H1 (cell line): Measurements from ENCODE around the gene IL22RA2. TPM values are rescaled to one million over a fixed set of nuclear protein-coding genes. Genes with fewer than 3 reads are reported as not detected.

Source experiments
- CTCF ChIA-PET: fragments of 300-600 bp; sonication (Branson Sonifier 250); formaldehyde crosslinking; loops from one replicate; lab custom pipeline; 2021; ENCODE audit not compliant: partially characterized antibody; lab: Charles Lee
- POLR2A ChIA-PET: fragments of 300-600 bp; sonication (Branson Sonifier 250); formaldehyde crosslinking; loops from one replicate; lab custom pipeline; 2021; ENCODE audit warnings: inconsistent platforms; ENCODE audit not compliant: partially characterized antibody; lab: Charles Lee
- DNase-seq, 2 experiments: peaks; one replicate each; pipeline versions ENCODE4 v3.0.0 to v3.0.0-alpha.2; 2010 to 2022; ENCODE audit warnings: low spot score in 2 of 2, low read depth in 1 of 2, mixed read lengths in 1 of 2
- FAIRE-seq: peaks from 2 replicates; lab custom pipeline; 2011; peaks lifted over from hg19 to GRCh38; lab: Jason Lieb, UNC
- H2AFZ ChIP-seq: 2 replicates; pipeline ENCODE4 v1.8.1; 2012; ENCODE audit warnings: low read length, inconsistent platforms
- H2AK5ac ChIP-seq: 2 replicates; pipeline ENCODE4 v1.6.1; 2013; ENCODE audit warnings: low read depth, low read length
- H2BK120ac ChIP-seq: replicated peaks from 2 replicates; pipeline ENCODE3; 2013; ENCODE audit warnings: low read depth, low read length, inconsistent platforms
- H2BK12ac ChIP-seq: 2 replicates; pipeline ENCODE4 v1.6.1; 2013; ENCODE audit warnings: low read depth, low read length
- H2BK15ac ChIP-seq: 2 replicates; pipeline ENCODE4 v1.6.1; 2013; ENCODE audit warnings: low read length
- H2BK20ac ChIP-seq: 2 replicates; pipeline ENCODE4 v1.6.1; 2013; ENCODE audit warnings: low read length
- H2BK5ac ChIP-seq: 2 replicates; pipeline ENCODE4 v1.6.1; 2013; ENCODE audit warnings: low read depth, low read length
- H3K14ac ChIP-seq: 2 replicates; pipeline ENCODE4 v1.6.1; 2013; ENCODE audit warnings: inconsistent platforms; ENCODE audit not compliant: insufficient read length
- H3K18ac ChIP-seq: 2 replicates; pipeline ENCODE4 v1.6.1; 2013; ENCODE audit warnings: low read length; ENCODE audit errors: extremely low read depth
- H3K23ac ChIP-seq: 2 replicates; pipeline ENCODE4 v1.6.1; 2013; ENCODE audit warnings: inconsistent platforms; ENCODE audit not compliant: insufficient read length
- H3K23me2 ChIP-seq: 2 replicates; pipeline ENCODE4 v1.6.1; 2013; ENCODE audit warnings: low read depth, low read length
- H3K27ac ChIP-seq: 2 replicates; pipeline ENCODE4 v1.6.1; 2011; ENCODE audit warnings: low read depth, low read length, inconsistent platforms
- H3K27me3 ChIP-seq, 4 experiments: replicated peaks in 1 of 4; 1 replicate in 1 of 4; 2 replicates in 3 of 4; pipeline versions ENCODE4 v1.6.1 to v1.8.1; 2011 to 2013; ENCODE audit warnings: low read length in 3 of 4, mild to moderate bottlenecking in 3 of 4, inconsistent platforms in 2 of 4, mixed read lengths in 2 of 4, moderate library complexity in 1 of 4; ENCODE audit not compliant: control insufficient read depth in 3 of 4, insufficient read depth in 3 of 4; ENCODE audit errors: extremely low read depth in 1 of 4
- H3K36me3 ChIP-seq, 4 experiments: 2 replicates each; pipeline versions ENCODE4 v1.6.1 to v1.8.1; 2011 to 2013; ENCODE audit warnings: mild to moderate bottlenecking in 4 of 4, low read length in 3 of 4, moderate library complexity in 2 of 4, control low read depth in 1 of 4, inconsistent platforms in 1 of 4; ENCODE audit not compliant: insufficient read depth in 4 of 4, control insufficient read depth in 2 of 4
- H3K4ac ChIP-seq: replicated peaks from 2 replicates; pipeline ENCODE3; 2013; ENCODE audit warnings: low read length, low read depth, mixed read lengths, inconsistent platforms; ENCODE audit not compliant: insufficient read length
- H3K4me1 ChIP-seq, 4 experiments: replicated peaks in 1 of 4; 1 replicate in 1 of 4; 2 replicates in 3 of 4; pipeline versions ENCODE4 v1.6.1 to v1.8.1; 2011 to 2013; ENCODE audit warnings: low read length in 3 of 4, inconsistent platforms in 2 of 4, mixed read lengths in 1 of 4; ENCODE audit not compliant: insufficient read depth in 4 of 4, control insufficient read depth in 3 of 4
- H3K4me2 ChIP-seq, 2 experiments: 2 replicates each; pipeline versions ENCODE4 v1.6.1 to v1.8.1; 2011 to 2013; ENCODE audit warnings: low read depth in 2 of 2, low read length in 2 of 2, control low read depth in 1 of 2, inconsistent platforms in 1 of 2, mild to moderate bottlenecking in 1 of 2; ENCODE audit not compliant: insufficient read depth in 1 of 2
- H3K4me3 ChIP-seq, 4 experiments: fragments of 200-600, 300-600 bp in 1 of 4; sonication (generic), shearing (Covaris generic), sonication (Bioruptor Twin) in 1 of 4; 2 replicates each; pipeline versions ENCODE4 v1.5.1 to v1.8.1; 2011 to 2016; ENCODE audit warnings: low read length in 4 of 4, low read depth in 3 of 4, control low read depth in 2 of 4, inconsistent platforms in 2 of 4, mild to moderate bottlenecking in 2 of 4, mixed read lengths in 1 of 4, moderate library complexity in 1 of 4; ENCODE audit not compliant: insufficient read depth in 2 of 4; ENCODE audit errors: extremely low read depth in 1 of 4
- H3K56ac ChIP-seq: replicated peaks from 2 replicates; pipeline ENCODE3; 2013; ENCODE audit warnings: low read depth, mild to moderate bottlenecking, mixed read lengths, low read length, inconsistent platforms; ENCODE audit not compliant: insufficient read length
- H3K79me1 ChIP-seq: 2 replicates; pipeline ENCODE4 v1.6.1; 2013; ENCODE audit warnings: low read depth, low read length, control low read depth
- H3K79me2 ChIP-seq, 2 experiments: 2 replicates each; pipeline versions ENCODE4 v1.6.1 to v1.8.1; 2012 to 2013; ENCODE audit warnings: low read length in 2 of 2, mild to moderate bottlenecking in 2 of 2, inconsistent platforms in 1 of 2; ENCODE audit not compliant: insufficient read depth in 2 of 2, control insufficient read depth in 1 of 2
- H3K9ac ChIP-seq, 4 experiments: replicated peaks in 1 of 4; 1 replicate in 1 of 4; 2 replicates in 3 of 4; pipeline versions ENCODE4 v1.6.1 to v1.8.1; 2011 to 2013; ENCODE audit warnings: low read depth in 3 of 4, low read length in 3 of 4, control low read depth in 2 of 4, mild to moderate bottlenecking in 2 of 4, moderate library complexity in 2 of 4, inconsistent platforms in 1 of 4; ENCODE audit errors: extremely low read depth in 1 of 4
- H3K9me3 ChIP-seq, 2 experiments: 2 replicates each; pipeline versions ENCODE4 v1.6.1 to v1.8.1; 2012 to 2013; ENCODE audit warnings: mild to moderate bottlenecking in 2 of 2, moderate library complexity in 2 of 2, control low read depth in 1 of 2, inconsistent platforms in 1 of 2, low read depth in 1 of 2, low read length in 1 of 2, mixed read lengths in 1 of 2; ENCODE audit not compliant: insufficient read depth in 2 of 2
- H4K20me1 ChIP-seq, 2 experiments: replicated peaks in 1 of 2; 2 replicates each; pipeline versions ENCODE3 to v1.8.1; 2011 to 2013; ENCODE audit warnings: inconsistent platforms in 2 of 2, low read length in 2 of 2, mild to moderate bottlenecking in 1 of 2; ENCODE audit not compliant: insufficient read depth in 2 of 2, control insufficient read depth in 1 of 2
- H4K5ac ChIP-seq: 2 replicates; pipeline ENCODE4 v1.6.1; 2013; ENCODE audit warnings: low read length, low read depth, mixed read lengths, inconsistent platforms; ENCODE audit not compliant: insufficient read length
- H4K8ac ChIP-seq: 2 replicates; pipeline ENCODE4 v1.8.0; 2013; ENCODE audit warnings: mild to moderate bottlenecking, moderate library complexity, low read length, inconsistent platforms; ENCODE audit not compliant: insufficient read depth; ENCODE audit errors: extremely low read depth
- H4K91ac ChIP-seq: replicated peaks from 2 replicates; pipeline ENCODE3; 2013; ENCODE audit warnings: low read length, mixed read lengths, inconsistent platforms; ENCODE audit not compliant: insufficient read length
- CBX8 ChIP-seq: fragments of 300-800, 300-1000 bp; sonication (generic); IDR thresholded peaks from 2 replicates; pipeline ENCODE4 v1.7.1; 2016; ENCODE audit warnings: low read depth, low read length, borderline replicate concordance
- SP2 ChIP-seq: IDR thresholded peaks from 2 replicates; pipeline ENCODE4 v1.6.1; 2012; ENCODE audit warnings: mild to moderate bottlenecking, low read length, inconsistent platforms
- TEAD4 ChIP-seq: IDR thresholded peaks from 2 replicates; pipeline ENCODE4 v1.6.1; 2012; ENCODE audit warnings: low read depth, low read length, inconsistent platforms, mixed read lengths
- WGBS, 2 experiments: shearing (Covaris generic) in 1 of 2; methylation state at CpG; one replicate each; pipeline versions ENCODE4 v1.1.6 to v1.1.7; 2013 to 2015; ENCODE audit warnings: low lambda C conversion rate in 2 of 2, mixed read lengths in 2 of 2, inconsistent platforms in 1 of 2, low coverage in 1 of 2, missing lambda C conversion rate in 1 of 2; ENCODE audit not compliant: insufficient replicate concordance in 2 of 2, insufficient coverage in 1 of 2, insufficient read length in 1 of 2; ENCODE audit errors: extremely low coverage in 1 of 2, missing lambda C conversion rate in 1 of 2; 5-methylcytosine and 5-hydroxymethylcytosine counted together
- polyA plus RNA-seq, 7 experiments: library from polyadenylated mRNA; depleted of rRNA in 3 of 7; stranded (reverse) in 5 of 7; unstranded in 2 of 7; fragments of >200 nt in 5 of 7; fragments of 200-250 nt in 2 of 7; gene quantifications; 1 replicate in 5 of 7; 2 replicates in 1 of 7; 4 replicates in 1 of 7; pipeline versions ENCODE4 v1.2.1 to v1.2.3, GENCODE V29; 2011 to 2013; ENCODE audit warnings: missing spikeins in 2 of 7, mixed read lengths in 2 of 7
- total RNA-seq: library from RNA; stranded (reverse); fragmentation: NEBNext Ultra II Directional; extraction: Animal tissue kit (Norgen Biotek cat#: 25700); gene quantifications from 2 replicates; pipeline ENCODE4 v1.2.1, GENCODE V29; 2021

The IL22RA2 gene
- total and polyA plus RNA-seq, 2 of the 8 experiments (the other 6 are each of a cell fraction or from before 2014, with no cell fraction given) = not detected

DNA sequence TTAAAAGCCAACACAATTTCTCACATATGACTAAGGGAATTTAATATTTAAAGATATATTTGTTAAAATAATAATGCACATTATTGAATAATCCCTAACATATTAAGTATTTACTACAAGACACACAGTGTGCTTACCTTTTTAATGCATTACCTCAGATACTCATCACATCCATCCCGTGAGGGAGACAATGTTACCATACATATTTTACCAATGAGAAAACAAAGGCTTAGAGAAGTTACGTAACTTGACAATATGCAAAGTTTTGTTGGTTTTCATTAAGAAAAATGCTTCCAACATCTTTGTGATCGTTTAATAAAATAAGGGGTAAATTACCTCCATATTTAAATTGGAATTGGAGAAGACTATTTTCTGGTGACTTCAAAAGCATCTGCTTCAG lies 41.5 kb upstream of the IL22RA2 start:
- WGBS, 2 experiments = 93% methylated on average over 3 of the region's 3 CpGs; no CpG with 5 or more reads in 1 of the 2 experiments
- H3K4ac ChIP-seq = no peak overlapping the region
- H3K23ac ChIP-seq = no peak overlapping the region
- no peak overlapping the region for H4K5ac ChIP-seq
- H4K91ac ChIP-seq = no peak overlapping the region
- ChIA-PET POLR2A (no interaction called here), CTCF (no interaction called here)
- H3K18ac ChIP-seq = no peak overlapping the region
- H2BK12ac ChIP-seq = no peak overlapping the region
- FAIRE-seq = no peak
- H2AFZ ChIP-seq = no peak overlapping the region
- H2AK5ac ChIP-seq = no peak overlapping the region
- H3K14ac ChIP-seq = no peak overlapping the region
- H3K4me1 ChIP-seq = peaks cover 5 to 8% (median 7%) of the 10 kb centered on the region in 4 experiments; a peak in 6 of 7 replicates
- H3K4me2 ChIP-seq = no peak overlapping the region
- no peak overlapping the region for H2BK15ac ChIP-seq
- H3K9ac ChIP-seq = no peak overlapping the region
- peaks cover 20 to 90% of the 10 kb centered on the region in 2 experiments for H3K79me2 ChIP-seq
- H4K20me1 ChIP-seq = peaks cover 2 to 7% of the 10 kb centered on the region in 2 experiments
- no peak overlapping the region for H3K4me3 ChIP-seq
- H3K23me2 ChIP-seq = 0 out of 2 replicates have a peak, but pooled peaks cover 3% of the 10 kb centered on the region
- H4K8ac ChIP-seq = no peak overlapping the region
- H2BK5ac ChIP-seq = no peak overlapping the region
- peaks cover 14% of the 10 kb centered on the region for H3K79me1 ChIP-seq
- H3K27ac ChIP-seq = no peak overlapping the region
- no peak overlapping the region for H3K56ac ChIP-seq
- DNase-seq = no peak
- peaks cover 0 to 12% (median 6%) of the 10 kb centered on the region in 4 experiments; a peak in 3 of 8 replicates for H3K36me3 ChIP-seq
- 0 out of 4 replicates have a peak, but pooled peaks cover 2 to 3% of the 10 kb centered on the region in 2 experiments for H3K9me3 ChIP-seq
- H3K27me3 ChIP-seq = no peaks in the 10 kb centered on the region
- H2BK20ac ChIP-seq = no peak overlapping the region
- no peak overlapping the region for H2BK120ac ChIP-seq
- TF ChIP-seq SP2 (no peak), CBX8 (no peak), TEAD4 (no peak)
